Small intestine (tissue), 7 donors: ENCODE results near the gene BCKDHA. TPM values are rescaled to one million over a fixed set of nuclear protein-coding genes. Genes with fewer than 3 reads are reported as not detected.

ENCODE experiments used
- DNase-seq, 2 donors: peaks; one replicate each; pipeline versions ENCODE4 v3.0.0 to v3.0.0-alpha.2; 2013
- FAIRE-seq: peaks from 2 replicates; lab custom pipeline; 2012; peaks lifted over from hg19 to GRCh38; lab: Jason Lieb, UNC
- H3K27ac ChIP-seq, 3 donors: one replicate each; pipeline ENCODE4 v1.5.1; 2013; ENCODE audit warnings: low read length in 2 of 3, mild to moderate bottlenecking in 2 of 3, control low read depth in 1 of 3, inconsistent platforms in 1 of 3, low read depth in 1 of 3, moderate library complexity in 1 of 3
- H3K27me3 ChIP-seq, 3 donors: one replicate each; pipeline ENCODE4 v1.6.1; 2013; ENCODE audit warnings: low read length in 3 of 3, inconsistent platforms in 1 of 3; ENCODE audit not compliant: control insufficient read depth in 3 of 3, insufficient read depth in 3 of 3
- H3K36me3 ChIP-seq, 3 donors: one replicate each; pipeline ENCODE4 v1.6.1; 2013; ENCODE audit warnings: low read length in 3 of 3, inconsistent platforms in 1 of 3, low read depth in 1 of 3, mild to moderate bottlenecking in 1 of 3, moderate library complexity in 1 of 3; ENCODE audit not compliant: control insufficient read depth in 3 of 3, insufficient read depth in 2 of 3
- H3K4me1 ChIP-seq, 3 donors: one replicate each; pipeline ENCODE4 v1.6.1; 2013; ENCODE audit warnings: low read length in 2 of 3, inconsistent platforms in 1 of 3, low read depth in 1 of 3, mild to moderate bottlenecking in 1 of 3, moderate library complexity in 1 of 3; ENCODE audit not compliant: control insufficient read depth in 3 of 3, insufficient read depth in 2 of 3
- H3K4me3 ChIP-seq, 3 donors: one replicate each; pipeline ENCODE4 v1.5.1; 2013; ENCODE audit warnings: low read length in 3 of 3, control low read depth in 1 of 3, inconsistent platforms in 1 of 3, low read depth in 1 of 3, mild to moderate bottlenecking in 1 of 3, moderate library complexity in 1 of 3
- H3K9me3 ChIP-seq, 2 donors: one replicate each; pipeline ENCODE4 v1.6.1; 2013; ENCODE audit warnings: low read depth in 1 of 2, low read length in 1 of 2; ENCODE audit not compliant: control insufficient read depth in 2 of 2, insufficient read depth in 1 of 2
- WGBS, 3 donors: extraction: QIAGEN DNeasy Blood & Tissue Kit; methylation state at CpG; one replicate each; pipeline ENCODE4 v1.1.7; 2013; 5-methylcytosine and 5-hydroxymethylcytosine counted together
- polyA plus RNA-seq, 4 donors: library from polyadenylated mRNA; stranded (reverse) in 3 of 4; unstranded in 1 of 4; fragments of 200-250 nt in 3 of 4; fragments of 120-200 nt in 1 of 4; gene quantifications; one replicate each; pipeline versions ENCODE4 v1.2.1 to v1.2.3, GENCODE V29; 2013
- donor health status: healthy with polysubstance abuse.
- donor health status: control.
- donor health status: control.
- donor health status: Bipolar disorder and iron deficiency.
- donor health status: healthy.

The BCKDHA gene
- polyA plus RNA-seq, 4 donors, result 19.9 to 34.0 (median 24.8) TPM

GRCh38 chr19:41410336-41411054 is 12.9 kb downstream of the BCKDHA start:
- H3K4me3 ChIP-seq, result no peak overlapping the region
- FAIRE-seq (no peak), DNase-seq (no peak)
- no peak overlapping the region for H3K27ac ChIP-seq
- H3K4me1 ChIP-seq, result peaks cover 0 to 40% (median 4%) of the 10 kb centered on the region in 3 donors
- peaks cover 2 to 69% (median 4%) of the 10 kb centered on the region in 3 donors for H3K36me3 ChIP-seq
- H3K27me3 ChIP-seq, result no peaks in the 10 kb centered on the region
- H3K9me3 ChIP-seq, result no peaks in the 10 kb centered on the region
- WGBS, 3 donors, result 90 to 95% (median 94%) methylated on average over 22 to 23 of the region's 23 CpGs

- Histone ChIP-seq H3K27ac (no peak overlapping the region), H3K4me3 (no peak overlapping the region), H3K4me1 (peaks cover 0 to 40% (median 4%) of the 10 kb centered on the region in 3 donors), H3K36me3 (peaks cover 2 to 69% (median 4%) of the 10 kb centered on the region in 3 donors), H3K9me3 (peaks cover 0 to 4% of the 10 kb centered on the region in 2 donors), H3K27me3 (no peaks in the 10 kb centered on the region)
- DNase-seq, result no peak
- FAIRE-seq, result no peak
- WGBS, 3 donors, result 69 to 89% (median 81%) methylated on average over 9 of the region's 9 CpGs
Measured at GRCh38 chr19:41411100-41411967, 13.7 kb downstream of the BCKDHA start.

- Histone ChIP-seq H3K4me3 (no peak overlapping the region), H3K36me3 (peaks cover 2 to 72% (median 4%) of the 10 kb centered on the region in 3 donors), H3K27me3 (no peaks in the 10 kb centered on the region), H3K27ac (no peak overlapping the region), H3K4me1 (peaks cover 0 to 40% (median 4%) of the 10 kb centered on the region in 3 donors), H3K9me3 (peaks cover 0 to 9% of the 10 kb centered on the region in 2 donors)
- DNase-seq (no peak), FAIRE-seq (no peak)
- WGBS, 3 donors, result 77 to 91% (median 89%) methylated on average over 11 of the region's 11 CpGs
Measured at GRCh38 chr19:41411968-41412265, 14.3 kb downstream of the BCKDHA start.

GRCh38 chr19:41412953-41413352 is 15.3 kb downstream of the BCKDHA start:
- H3K27me3 ChIP-seq, result no peaks in the 10 kb centered on the region
- FAIRE-seq, result no peak
- H3K27ac ChIP-seq, result no peak overlapping the region
- peaks cover 0 to 10% of the 10 kb centered on the region in 2 donors for H3K9me3 ChIP-seq
- H3K4me3 ChIP-seq, result no peak overlapping the region
- H3K36me3 ChIP-seq, result peaks cover 2 to 69% (median 4%) of the 10 kb centered on the region in 3 donors
- no peak for DNase-seq
- WGBS, 3 donors, result 92 to 94% (median 93%) methylated on average over 5 of the region's 5 CpGs
- H3K4me1 ChIP-seq, result peaks cover 0 to 40% (median 4%) of the 10 kb centered on the region in 3 donors

- H3K4me1 ChIP-seq, result peaks cover 0 to 33% (median 4%) of the 10 kb centered on the region in 3 donors
- H3K27me3 ChIP-seq, result no peaks in the 10 kb centered on the region
- FAIRE-seq, result no peak
- no peak overlapping the region for H3K27ac ChIP-seq
- 93 to 94% (median 93%) methylated on average over 10 of the region's 10 CpGs for WGBS, 3 donors
- H3K36me3 ChIP-seq, result peaks cover 4 to 75% (median 6%) of the 10 kb centered on the region in 3 donors
- peaks cover 0 to 10% of the 10 kb centered on the region in 2 donors for H3K9me3 ChIP-seq
- H3K4me3 ChIP-seq, result no peak overlapping the region
- no peak for DNase-seq
Measured at GRCh38 chr19:41413947-41414346, 16.3 kb downstream of the BCKDHA start.

- FAIRE-seq (no peak), DNase-seq (peak in 1 of 2 donors; percentile 56)
- H3K27me3 ChIP-seq, result no peaks in the 10 kb centered on the region
- peaks cover 4 to 80% (median 7%) of the 10 kb centered on the region in 3 donors for H3K36me3 ChIP-seq
- no peak overlapping the region for H3K27ac ChIP-seq
- 42 to 79% (median 55%) methylated on average over 8 to 9 of the region's 9 CpGs for WGBS, 3 donors
- peaks cover 0 to 28% (median 4%) of the 10 kb centered on the region in 3 donors for H3K4me1 ChIP-seq
- peaks cover 0 to 10% of the 10 kb centered on the region in 2 donors for H3K9me3 ChIP-seq
- no peak overlapping the region for H3K4me3 ChIP-seq
Measured at GRCh38 chr19:41414461-41414860, 16.8 kb downstream of the BCKDHA start.

- Histone ChIP-seq H3K36me3 (peaks cover 4 to 87% (median 7%) of the 10 kb centered on the region in 3 donors), H3K4me1 (peaks cover 0 to 21% (median 4%) of the 10 kb centered on the region in 3 donors), H3K4me3 (no peak overlapping the region), H3K27ac (peak overlapping the region in 1 of 3 donors; percentile 28), H3K9me3 (peaks cover 0 to 10% of the 10 kb centered on the region in 2 donors), H3K27me3 (no peaks in the 10 kb centered on the region)
- no peak for FAIRE-seq
- 73 to 89% (median 78%) methylated on average over 9 of the region's 9 CpGs for WGBS, 3 donors
- peak in 1 of 2 donors; percentile 38 for DNase-seq
Measured at GRCh38 chr19:41415154-41415571, 17.5 kb downstream of the BCKDHA start.

- H3K27ac ChIP-seq, result peak overlapping the region; percentile 9 to 66 (median 63)
- H3K9me3 ChIP-seq, result peaks cover 0 to 10% of the 10 kb centered on the region in 2 donors
- DNase-seq (peak; percentile 95 to 98), FAIRE-seq (no peak)
- H3K27me3 ChIP-seq, result no peaks in the 10 kb centered on the region
- 29 to 71% (median 44%) methylated on average over 12 of the region's 12 CpGs for WGBS, 3 donors
- no peak overlapping the region for H3K4me3 ChIP-seq
- H3K4me1 ChIP-seq, result peaks cover 0 to 28% (median 5%) of the 10 kb centered on the region in 3 donors
- peaks cover 3 to 87% (median 7%) of the 10 kb centered on the region in 3 donors for H3K36me3 ChIP-seq
Measured at GRCh38 chr19:41416194-41416674, 18.6 kb downstream of the BCKDHA start.
